HG03066 (cell line): ENCODE data around the gene SMAP1.

Experiments
- ATAC-seq: cut with Tn5 transposase; IDR thresholded peaks from one replicate; pipeline ENCODE4 v1.9.1; 2021; ENCODE audit warnings: low read depth; ENCODE audit not compliant: unreplicated experiment

The SMAP1 gene

DNA sequence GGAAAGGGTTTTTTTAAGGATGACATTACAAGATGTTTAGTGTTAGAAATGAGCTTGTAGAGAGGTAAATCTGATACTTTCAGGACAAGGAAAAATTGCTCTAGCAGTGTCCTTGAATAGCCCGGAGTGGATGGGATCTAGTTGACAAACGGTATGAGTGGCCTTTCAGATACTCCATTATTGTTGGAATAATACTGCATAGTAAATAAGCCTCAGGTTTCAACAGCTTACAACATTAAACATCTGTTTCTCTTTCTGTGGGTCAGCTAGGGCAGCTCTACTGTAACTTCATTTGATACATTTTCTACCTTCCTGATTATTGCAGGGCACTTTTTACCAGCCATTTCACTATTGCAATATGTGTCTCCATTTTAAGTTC, 171.2 kb downstream of the SMAP1 start:
- ATAC-seq, result no peak

DNA sequence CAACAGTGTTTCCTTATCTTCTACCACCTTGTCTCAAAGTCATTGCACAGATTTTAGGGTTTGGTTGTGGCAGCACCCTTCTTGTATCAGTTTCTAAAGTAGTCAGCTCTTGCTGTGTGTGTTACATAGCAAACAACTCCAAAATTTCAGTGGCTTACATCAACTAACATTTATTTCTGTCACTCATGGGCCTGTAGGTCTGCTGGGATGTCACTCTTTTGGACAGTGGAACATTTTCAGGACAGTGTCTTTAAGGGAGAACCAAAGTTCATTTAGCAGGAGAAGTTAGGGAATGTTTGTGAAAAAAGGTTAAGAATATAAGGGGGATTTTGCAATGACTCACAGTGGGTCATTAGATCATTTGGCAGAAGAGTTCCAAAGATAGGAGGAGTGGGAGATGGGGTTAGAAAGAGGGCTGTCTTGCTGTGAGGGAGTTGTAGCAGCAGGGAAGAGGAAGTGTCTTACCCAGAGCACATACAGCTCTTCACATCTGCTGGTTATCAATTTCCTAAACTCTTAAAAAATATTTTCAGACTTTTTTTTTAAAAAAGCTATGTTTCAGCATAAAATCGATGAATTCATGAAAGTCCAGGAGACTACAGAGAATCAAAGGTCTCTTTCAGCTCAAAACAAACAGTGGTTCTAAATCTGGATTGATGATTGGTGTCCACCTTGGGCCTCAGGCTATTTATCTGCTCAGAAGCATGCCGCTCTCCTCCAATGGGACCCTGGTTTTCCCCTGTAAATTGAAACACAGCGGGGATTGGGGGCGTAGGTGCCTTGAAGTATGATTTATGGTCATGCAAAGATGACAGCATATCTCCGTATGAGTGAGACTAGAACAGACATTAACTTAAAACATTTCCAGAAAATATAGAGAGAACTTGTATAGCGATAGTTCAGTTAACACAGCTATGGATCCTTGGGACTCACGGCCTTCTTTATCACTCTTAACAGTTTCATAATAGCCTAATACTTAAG, 171.9 kb downstream of the SMAP1 start:
- no peak for ATAC-seq

DNA sequence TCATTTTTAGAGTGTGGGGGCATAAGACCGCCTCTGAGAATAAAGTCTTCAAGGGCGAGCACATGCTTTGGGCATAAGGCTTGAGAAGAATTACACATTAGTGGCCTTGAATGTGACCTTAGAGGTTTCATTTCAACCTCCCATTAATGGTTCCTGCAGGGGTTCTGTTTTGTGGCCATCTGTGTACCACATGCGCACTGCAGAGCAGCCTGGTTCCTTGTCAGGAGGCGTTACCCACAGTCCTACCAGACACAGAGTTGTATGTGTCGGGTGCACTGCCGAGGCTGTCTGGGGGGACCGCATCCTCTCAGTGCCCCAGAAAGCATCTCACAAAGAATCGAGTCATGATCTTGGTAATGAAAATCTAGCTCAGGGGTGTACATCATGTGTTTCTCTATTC, 173.4 kb downstream of the SMAP1 start:
- no peak for ATAC-seq

DNA sequence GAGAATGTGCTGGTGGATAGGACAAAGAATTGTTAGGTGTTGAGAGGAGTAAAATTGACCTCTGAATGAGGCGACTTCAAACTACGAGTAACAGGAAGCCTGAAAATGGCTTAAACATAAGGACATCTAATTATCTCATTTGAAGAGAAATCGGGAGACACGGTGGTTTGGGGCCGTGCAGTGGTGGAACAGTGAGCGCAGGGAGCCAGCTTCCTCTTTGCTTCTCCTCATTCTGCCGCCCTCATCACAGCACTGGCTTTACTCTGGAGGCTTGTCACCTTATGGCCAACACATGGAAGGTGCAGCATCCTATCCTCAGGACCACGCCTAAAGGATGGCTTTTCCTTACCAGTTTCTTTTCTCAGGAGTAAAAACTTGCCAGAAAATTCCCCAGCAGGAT, 174.9 kb downstream of the SMAP1 start:
- ATAC-seq, result no peak

DNA sequence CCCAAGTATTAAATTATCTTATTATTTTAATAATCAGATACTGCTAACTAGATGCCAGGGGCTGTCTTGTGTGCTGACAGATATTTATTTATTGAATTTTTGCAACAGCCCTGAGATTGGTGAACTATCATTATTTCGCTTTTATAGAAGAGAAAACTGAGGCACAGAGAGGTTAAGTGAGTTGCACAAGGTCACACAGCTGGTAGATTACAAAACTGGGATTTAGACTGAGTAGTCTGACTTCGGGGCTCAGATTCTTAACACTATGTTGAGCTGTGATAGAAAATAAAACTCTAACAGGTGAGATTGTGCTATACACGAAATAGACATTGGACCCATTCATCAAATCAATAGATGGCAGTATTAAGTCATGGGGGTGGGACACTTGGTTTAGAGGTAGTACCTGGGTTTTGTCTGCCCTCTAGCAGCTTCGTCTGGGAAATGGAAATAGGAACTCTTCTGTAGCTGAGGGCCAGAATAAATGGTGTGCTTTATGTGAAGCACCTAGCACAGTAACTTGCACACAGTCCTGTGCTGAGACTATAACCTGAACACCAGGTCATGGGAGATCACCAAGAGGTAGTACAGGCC, 175.7 kb downstream of the SMAP1 start:
- ATAC-seq, result no peak

- no peak for ATAC-seq
Measured at GRCh38 chr6:70844301-70844700, 176.6 kb downstream of the SMAP1 start.

DNA sequence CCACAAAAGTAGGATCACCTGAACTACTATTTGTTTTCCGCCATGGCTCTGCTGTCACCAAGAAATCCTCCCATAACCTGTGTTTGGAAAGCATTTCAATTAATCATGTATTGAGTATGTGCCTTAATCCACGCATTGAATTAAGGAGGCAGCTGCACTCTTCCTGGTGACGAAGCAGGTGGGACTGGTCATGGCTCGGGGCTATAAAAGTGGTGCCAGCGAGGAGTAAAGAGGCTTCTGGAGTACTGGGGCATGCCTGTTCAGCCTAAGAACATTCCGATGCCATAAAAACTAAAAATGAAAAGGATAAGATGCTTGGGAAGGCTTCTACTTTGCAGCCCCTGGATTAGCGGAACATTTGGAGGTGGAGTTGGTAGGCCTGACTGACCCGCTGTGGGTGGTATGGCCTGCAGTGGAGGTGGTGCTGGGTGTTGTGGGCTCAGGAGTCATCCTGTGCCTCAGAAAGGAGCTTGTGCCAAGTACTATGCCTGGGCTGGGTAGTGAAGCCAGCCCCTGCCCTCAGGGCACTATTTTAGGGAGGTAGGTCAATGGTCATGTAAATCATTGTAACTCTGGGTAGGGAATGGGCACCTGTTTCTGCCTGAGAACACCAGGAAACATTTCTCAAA, 178.6 kb downstream of the SMAP1 start:
- ATAC-seq, result no peak

GRCh38 chr6:70847106-70848084, 179.7 kb downstream of the SMAP1 start:
- ATAC-seq, result no peak

DNA sequence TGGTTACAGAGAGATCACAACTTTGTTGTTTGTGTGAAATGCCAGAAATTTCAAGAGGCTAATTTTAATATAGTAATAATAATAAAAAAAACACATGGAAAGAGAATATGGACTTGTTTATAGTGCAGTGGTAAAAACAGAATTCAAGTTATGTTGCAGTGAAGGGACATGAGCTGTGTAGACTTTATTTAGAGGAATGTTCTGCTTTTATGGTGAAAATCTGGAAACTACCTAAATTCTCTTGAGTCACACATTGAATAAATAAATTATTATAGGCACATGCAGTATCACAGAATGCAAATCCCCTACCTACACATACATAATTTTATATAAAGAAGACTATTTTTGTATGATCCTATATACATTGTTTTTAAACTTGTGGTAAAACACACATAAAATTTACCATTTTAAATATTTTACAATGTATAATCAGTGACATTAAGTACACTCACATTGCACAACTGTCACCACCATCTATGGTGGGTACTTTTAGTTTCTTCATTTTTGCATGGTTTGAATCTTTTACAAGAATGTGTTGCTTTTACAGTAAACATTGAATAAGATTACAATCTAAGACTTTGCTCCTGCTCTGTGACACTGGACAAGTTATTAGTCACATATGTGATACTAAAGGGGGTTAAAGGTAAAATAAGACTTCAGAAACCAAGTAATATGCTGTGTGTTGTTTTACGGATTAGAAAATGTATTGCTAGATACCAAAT, 181.8 kb downstream of the SMAP1 start:
- no peak for ATAC-seq

DNA sequence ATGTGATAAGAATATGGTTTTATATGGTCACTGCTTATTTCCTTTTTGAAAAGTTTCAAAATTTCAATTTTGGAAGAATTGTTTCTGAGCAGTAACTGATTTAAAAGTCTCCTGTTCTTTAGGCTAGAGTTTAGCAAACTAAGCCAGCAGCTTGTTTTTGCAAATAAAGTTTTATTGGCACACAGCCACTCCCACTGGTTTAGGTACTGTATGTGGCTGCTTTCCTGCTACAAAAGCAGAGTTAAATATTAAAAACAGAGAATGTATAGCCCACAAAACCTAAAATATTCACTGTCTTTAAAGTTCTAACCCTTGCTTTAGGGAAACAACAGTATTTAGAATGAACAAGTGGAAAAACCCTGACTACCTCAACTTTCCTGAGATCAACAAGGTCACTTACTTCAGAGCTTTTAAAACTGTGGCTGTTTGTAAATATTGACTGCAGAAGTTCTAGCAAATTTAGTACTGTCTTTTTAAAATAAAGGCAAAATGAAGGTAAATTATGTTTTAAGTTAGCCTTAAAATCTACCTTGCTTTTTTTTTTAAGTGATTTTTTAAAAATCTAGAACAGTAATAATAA, 185.1 kb downstream of the SMAP1 start:
- no peak for ATAC-seq

- peak; percentile 100 for ATAC-seq
Measured at GRCh38 chr6:70857387-70858077, 189.8 kb downstream of the SMAP1 start.

DNA sequence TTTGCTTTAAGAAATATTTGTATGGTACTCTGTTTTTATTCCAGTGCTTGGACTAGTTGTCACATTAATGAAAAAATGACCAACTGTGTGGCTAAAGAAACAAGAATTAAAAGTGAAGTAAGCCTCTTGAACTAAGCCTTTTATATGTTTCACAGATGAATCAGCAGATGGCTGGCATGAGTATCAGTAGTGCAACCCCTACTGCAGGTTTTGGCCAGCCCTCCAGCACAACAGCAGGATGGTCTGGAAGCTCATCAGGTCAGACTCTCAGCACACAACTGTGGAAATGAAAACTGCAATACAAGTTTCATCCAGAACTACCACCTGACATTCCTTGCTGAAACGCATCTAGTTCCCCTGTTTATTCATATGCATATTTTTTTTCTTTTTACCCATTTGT, 192.4 kb downstream of the SMAP1 start:
- no peak for ATAC-seq

DNA sequence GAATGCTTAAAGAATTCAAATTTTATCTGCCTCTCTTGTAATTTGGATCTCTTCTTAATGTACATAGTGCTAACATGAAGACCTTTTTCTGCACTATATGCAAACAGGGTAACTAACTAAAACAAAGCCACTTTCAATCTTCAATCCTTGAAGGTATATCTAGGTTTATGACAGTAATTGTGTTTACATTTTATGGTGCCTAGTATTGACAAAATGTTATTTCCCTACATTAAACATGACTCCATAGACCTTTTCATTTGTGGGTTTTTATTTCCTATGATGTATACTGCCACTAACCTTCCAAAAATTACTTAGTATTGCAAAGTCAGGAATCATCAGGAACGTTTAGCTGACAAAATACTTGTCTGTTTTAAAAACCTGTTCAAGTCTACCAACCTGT, 193.2 kb downstream of the SMAP1 start:
- no peak for ATAC-seq

DNA sequence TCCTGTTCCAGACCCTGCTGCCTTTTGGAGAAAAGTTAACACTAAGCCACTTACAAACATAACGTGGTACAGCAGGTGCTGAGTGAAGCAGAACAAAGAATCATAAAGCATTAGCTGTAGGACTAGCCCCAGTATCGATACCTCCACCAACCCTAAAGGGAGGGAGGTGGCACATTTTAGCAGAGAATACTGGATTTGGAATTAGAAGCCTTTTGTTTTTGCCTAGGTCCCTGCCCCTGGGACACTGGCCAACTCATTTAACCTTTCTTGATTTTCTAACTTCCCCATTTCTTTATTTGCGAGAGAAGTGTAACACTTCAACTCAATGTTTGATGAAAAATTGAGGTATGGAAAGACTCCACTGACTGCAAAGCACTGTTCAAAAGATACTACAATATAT, 195.7 kb downstream of the SMAP1 start:
- ATAC-seq, result no peak

DNA sequence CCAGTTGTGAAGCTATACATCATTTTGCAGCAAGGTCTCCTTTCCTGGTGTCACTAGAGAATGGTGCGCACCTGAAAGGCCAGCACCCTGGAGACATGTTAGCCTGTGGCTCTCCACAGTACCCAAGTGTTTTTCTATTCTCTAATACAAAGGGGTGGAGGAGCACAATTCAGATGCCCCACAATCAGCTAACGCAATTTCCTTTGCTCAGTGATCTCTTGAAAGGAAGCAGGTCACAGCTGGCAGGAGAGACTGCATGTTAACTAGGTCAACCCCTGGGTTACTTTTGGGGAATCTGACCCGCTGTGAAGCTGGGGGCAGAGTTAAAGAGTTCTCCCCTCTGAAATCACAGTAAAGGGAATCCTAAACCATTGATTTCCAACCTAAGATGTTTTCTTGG, 196.7 kb downstream of the SMAP1 start:
- ATAC-seq, result no peak

- no peak for ATAC-seq
Measured at GRCh38 chr6:70872469-70872868, 204.8 kb downstream of the SMAP1 start.

- no peak for ATAC-seq
Measured at GRCh38 chr6:70874181-70874913, 206.7 kb downstream of the SMAP1 start.

GRCh38 chr6:70879496-70879895, 211.8 kb downstream of the SMAP1 start:
- no peak for ATAC-seq
